ENCODE data around the gene ADAM11.
A peak's percentile ranks its signal among the peaks of the same experiment; 100 is the strongest.
"Not testable (repeated sequence)": the region's sequence is repeated elsewhere in the genome, so short reads cannot be mapped to it uniquely, and the experiment has no call there.

ADAM11 gene

GRCh38 chr17:44798356-44798755 is 39.6 kb downstream of the ADAM11 start:
- no peak for DNase-seq

- DNase-seq = no peak
Observed at GRCh38 chr17:44801880-44802279, 43.1 kb downstream of the ADAM11 start.

GRCh38 chr17:44804302-44805089 is 45.7 kb downstream of the ADAM11 start:
- no peak for DNase-seq

- no peak for DNase-seq
Observed at GRCh38 chr17:44807093-44807816, 48.5 kb downstream of the ADAM11 start.

- no peak for DNase-seq
Observed at GRCh38 chr17:44807817-44808155, 49.0 kb downstream of the ADAM11 start.

GRCh38 chr17:44808156-44808555 is 49.4 kb downstream of the ADAM11 start:
- DNase-seq = no peak

- not testable (repeated sequence) for DNase-seq
Observed at GRCh38 chr17:44808656-44809388, 50.0 kb downstream of the ADAM11 start.

- no peak for DNase-seq
Observed at GRCh38 chr17:44812263-44812662, 53.5 kb downstream of the ADAM11 start.

GRCh38 chr17:44818508-44818907 is 59.7 kb downstream of the ADAM11 start:
- DNase-seq = not testable (repeated sequence)

GRCh38 chr17:44820631-44821212 is 61.9 kb downstream of the ADAM11 start:
- no peak for DNase-seq

- not testable (repeated sequence) for DNase-seq
Observed at GRCh38 chr17:44825236-44825635, 66.4 kb downstream of the ADAM11 start.

- no peak for DNase-seq
Observed at GRCh38 chr17:44826123-44826790, 67.5 kb downstream of the ADAM11 start.

- no peak for DNase-seq
Observed at GRCh38 chr17:44827863-44828262, 69.1 kb downstream of the ADAM11 start.

GRCh38 chr17:44828919-44829522 is 70.2 kb downstream of the ADAM11 start:
- peak in 2 of 3 donors; percentile 25 to 28 for DNase-seq

- DNase-seq = peak; percentile 30 to 60 (median 33)
Observed at GRCh38 chr17:44829523-44830358, 71.0 kb downstream of the ADAM11 start, which contains the start of gene GJC1. Gene GJC1 (minus strand): TSS chr17:44830287. CDS start chr17:44805817, 24,470 bp downstream.

- peak in 1 of 3 donors; percentile 5 for DNase-seq
Observed at GRCh38 chr17:44830359-44831288, 71.8 kb downstream of the ADAM11 start.

- no peak for DNase-seq
Observed at GRCh38 chr17:44831371-44831770, 72.6 kb downstream of the ADAM11 start.
